Measurements from ENCODE around the gene MTMR12.
"Not testable (repeated sequence)": the region's sequence is repeated elsewhere in the genome, so short reads cannot be mapped to it uniquely, and the experiment has no call there.

MTMR12 gene

GRCh38 chr5:32323741-32324140, 11.0 kb upstream of the MTMR12 start:
- no peak for DNase-seq

GRCh38 chr5:32322882-32323281, 10.1 kb upstream of the MTMR12 start:
- DNase-seq = no peak

- not testable (repeated sequence) for DNase-seq
Measured at GRCh38 chr5:32321787-32322186, 9.0 kb upstream of the MTMR12 start.

- DNase-seq = no peak
Measured at GRCh38 chr5:32320576-32320975, 7.8 kb upstream of the MTMR12 start.

- DNase-seq = no peak
Measured at GRCh38 chr5:32319926-32320543, 7.3 kb upstream of the MTMR12 start.

GRCh38 chr5:32319392-32319791, 6.7 kb upstream of the MTMR12 start:
- no peak for DNase-seq

GRCh38 chr5:32317041-32317440, 4.3 kb upstream of the MTMR12 start:
- no peak for DNase-seq

- no peak for DNase-seq
Measured at GRCh38 chr5:32315221-32316014, 2.7 kb upstream of the MTMR12 start.

GRCh38 chr5:32314658-32315057, 1.9 kb upstream of the MTMR12 start:
- DNase-seq = no peak

- not testable (repeated sequence) for DNase-seq
Measured at GRCh38 chr5:32314152-32314488, 1.4 kb upstream of the MTMR12 start.

- DNase-seq = peak; percentile 55
Measured at GRCh38 chr5:32312197-32312594, 543 bp downstream of the MTMR12 start.

GRCh38 chr5:32311404-32312196, 1.1 kb downstream of the MTMR12 start:
- DNase-seq = no peak

- no peak for DNase-seq
Measured at GRCh38 chr5:32309761-32310160, 3.0 kb downstream of the MTMR12 start.

- DNase-seq = no peak
Measured at GRCh38 chr5:32308946-32309345, 3.8 kb downstream of the MTMR12 start.

GRCh38 chr5:32307769-32308194, 5.0 kb downstream of the MTMR12 start:
- DNase-seq = no peak

- DNase-seq = no peak
Measured at GRCh38 chr5:32304622-32305021, 8.1 kb downstream of the MTMR12 start.

- DNase-seq = no peak
Measured at GRCh38 chr5:32303755-32304120, 9.0 kb downstream of the MTMR12 start.

GRCh38 chr5:32302835-32303754, 9.6 kb downstream of the MTMR12 start:
- no peak for DNase-seq

GRCh38 chr5:32301891-32302290, 10.8 kb downstream of the MTMR12 start:
- no peak for DNase-seq

GRCh38 chr5:32299059-32299677, 13.6 kb downstream of the MTMR12 start:
- no peak for DNase-seq

GRCh38 chr5:32298059-32298415, 14.7 kb downstream of the MTMR12 start:
- no peak for DNase-seq

All from fibroblast of skin of scalp (primary cell).